ENCODE data around the gene PKN1.

- TF ChIP-seq, protein P1, sequence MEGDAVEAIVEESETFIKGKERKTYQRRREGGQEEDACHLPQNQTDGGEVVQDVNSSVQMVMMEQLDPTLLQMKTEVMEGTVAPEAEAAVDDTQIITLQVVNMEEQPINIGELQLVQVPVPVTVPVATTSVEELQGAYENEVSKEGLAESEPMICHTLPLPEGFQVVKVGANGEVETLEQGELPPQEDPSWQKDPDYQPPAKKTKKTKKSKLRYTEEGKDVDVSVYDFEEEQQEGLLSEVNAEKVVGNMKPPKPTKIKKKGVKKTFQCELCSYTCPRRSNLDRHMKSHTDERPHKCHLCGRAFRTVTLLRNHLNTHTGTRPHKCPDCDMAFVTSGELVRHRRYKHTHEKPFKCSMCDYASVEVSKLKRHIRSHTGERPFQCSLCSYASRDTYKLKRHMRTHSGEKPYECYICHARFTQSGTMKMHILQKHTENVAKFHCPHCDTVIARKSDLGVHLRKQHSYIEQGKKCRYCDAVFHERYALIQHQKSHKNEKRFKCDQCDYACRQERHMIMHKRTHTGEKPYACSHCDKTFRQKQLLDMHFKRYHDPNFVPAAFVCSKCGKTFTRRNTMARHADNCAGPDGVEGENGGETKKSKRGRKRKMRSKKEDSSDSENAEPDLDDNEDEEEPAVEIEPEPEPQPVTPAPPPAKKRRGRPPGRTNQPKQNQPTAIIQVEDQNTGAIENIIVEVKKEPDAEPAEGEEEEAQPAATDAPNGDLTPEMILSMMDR (IDR thresholded peaks at IDR 0.05) = no peak
- TF ChIP-seq POLR2A (IDR thresholded peaks at IDR 0.05) = no peak
- TF ChIP-seq POLR2AphosphoS5 (IDR thresholded peaks at IDR 0.05) = no peak
Measured at GRCh38 chr19:14410091-14411051, 22.7 kb upstream of the PKN1 start.
